Measurements from ENCODE around the gene ISG15. TPM values are rescaled to one million over a fixed set of nuclear protein-coding genes. Genes with fewer than 3 reads are reported as not detected.

The ISG15 gene
- 10 to 100 TPM; 75.4 to 90.0 TPM for total RNA-seq
- polyA plus RNA-seq (ENCODE audit: insufficient read length in 6 of 6): 10 to 100 TPM in 5 of 6 donors, 1 to 10 TPM in 1; 8.3 to 18.5 (median 13.4) TPM
- long read RNA-seq, donor 1, transcript ISG15-201 (2 exons, 711 nt): major isoform, 47 of 47 reads
- long read RNA-seq, donor 1, partial matches to known transcripts: 0 of 47 reads
- long read RNA-seq, donor 1, other reads (novel, unspliced or antisense): 0 of 47 reads
- long read RNA-seq, donor 2, transcript ISG15-201 (2 exons, 711 nt): major isoform, 20 of 20 reads
- long read RNA-seq, donor 2, partial matches to known transcripts: 0 of 20 reads
- long read RNA-seq, donor 2, other reads (novel, unspliced or antisense): 0 of 20 reads
- long read RNA-seq, donor 3, transcript ISG15-201 (2 exons, 711 nt): major isoform, 22 of 22 reads
- long read RNA-seq, donor 3, partial matches to known transcripts: 0 of 22 reads
- long read RNA-seq, donor 3, other reads (novel, unspliced or antisense): 0 of 22 reads
- long read RNA-seq, donor 4, transcript ISG15-201 (2 exons, 711 nt): major isoform, 157 of 158 reads
- long read RNA-seq, donor 4, partial matches to known transcripts: 1 of 158 reads
- long read RNA-seq, donor 4, other reads (novel, unspliced or antisense): 0 of 158 reads
- long read RNA-seq, donor 5, transcript ISG15-201 (2 exons, 711 nt): major isoform, 11 of 11 reads
- long read RNA-seq, donor 5, partial matches to known transcripts: 0 of 11 reads
- long read RNA-seq, donor 5, other reads (novel, unspliced or antisense): 0 of 11 reads
- long read RNA-seq, donor 6, transcript ISG15-201 (2 exons, 711 nt): major isoform, 25 of 25 reads
- long read RNA-seq, donor 6, partial matches to known transcripts: 0 of 25 reads
- long read RNA-seq, donor 6, other reads (novel, unspliced or antisense): 0 of 25 reads
- long read RNA-seq, donor 7, transcript ISG15-201 (2 exons, 711 nt): major isoform, 5 of 5 reads
- long read RNA-seq, donor 7, partial matches to known transcripts: 0 of 5 reads
- long read RNA-seq, donor 7, other reads (novel, unspliced or antisense): 0 of 5 reads
- long read RNA-seq, donor 8, transcript ISG15-201 (2 exons, 711 nt): major isoform, 7 of 7 reads
- long read RNA-seq, donor 8, partial matches to known transcripts: 0 of 7 reads
- long read RNA-seq, donor 8, other reads (novel, unspliced or antisense): 0 of 7 reads
- long read RNA-seq, donor 9, partial matches to known transcripts: 0 of 1 reads
- long read RNA-seq, donor 9, other reads (novel, unspliced or antisense): 0 of 1 reads
- long read RNA-seq, donor 10, transcript ISG15-201 (2 exons, 711 nt): major isoform, 200 of 201 reads
- long read RNA-seq, donor 10, partial matches to known transcripts: 1 of 201 reads
- long read RNA-seq, donor 10, other reads (novel, unspliced or antisense): 0 of 201 reads
- long read RNA-seq, donor 11, transcript ISG15-201 (2 exons, 711 nt): major isoform, 26 of 32 reads
- long read RNA-seq, donor 11, partial matches to known transcripts: 6 of 32 reads
- long read RNA-seq, donor 11, other reads (novel, unspliced or antisense): 0 of 32 reads
- long read RNA-seq, donor 12, transcript ISG15-201 (2 exons, 711 nt): major isoform, 16 of 16 reads
- long read RNA-seq, donor 12, partial matches to known transcripts: 0 of 16 reads
- long read RNA-seq, donor 12, other reads (novel, unspliced or antisense): 0 of 16 reads

DNA sequence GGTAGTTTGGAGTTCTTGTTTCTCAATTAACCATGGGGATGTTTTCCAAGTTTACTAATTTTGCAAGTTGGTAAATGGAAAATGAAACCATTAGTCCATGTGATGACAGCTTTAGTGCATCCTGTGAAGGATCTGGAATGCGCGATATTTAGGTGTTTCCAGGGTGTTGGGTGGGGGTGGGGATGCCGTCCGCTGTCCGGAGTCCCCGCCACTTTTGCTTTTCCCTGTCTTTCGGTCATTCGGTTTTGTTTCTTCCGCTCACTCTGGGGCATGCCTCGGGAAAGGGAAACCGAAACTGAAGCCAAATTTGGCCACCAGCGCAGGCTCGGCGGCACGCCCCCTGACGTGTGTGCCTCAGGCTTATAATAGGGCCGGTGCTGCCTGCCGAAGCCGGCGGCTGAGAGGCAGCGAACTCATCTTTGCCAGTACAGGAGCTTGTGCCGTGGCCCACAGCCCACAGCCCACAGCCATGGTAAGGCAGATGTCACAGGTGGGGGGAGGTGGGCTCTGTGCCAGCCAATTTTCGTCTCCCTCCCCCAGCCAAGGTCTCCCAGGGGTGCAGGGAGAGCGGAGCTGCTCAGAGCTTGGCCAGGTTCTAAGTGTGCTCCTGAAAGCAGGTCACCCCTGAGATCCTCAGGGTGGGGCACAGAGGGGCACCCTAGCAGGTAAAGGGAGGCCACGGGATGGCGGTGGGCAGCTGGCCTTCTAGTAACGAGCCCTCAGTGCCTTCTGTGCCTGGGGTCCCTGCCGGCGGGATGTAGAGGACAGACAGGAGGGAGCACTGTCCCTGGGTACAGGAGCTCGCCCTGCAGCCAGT lies at the start of gene ISG15:
TSS of gene ISG15 (plus strand) at position 393 of the 817 bp plus-strand sequence. CDS start at position 470, 77 bp downstream.
- TF ChIP-seq, protein P1, sequence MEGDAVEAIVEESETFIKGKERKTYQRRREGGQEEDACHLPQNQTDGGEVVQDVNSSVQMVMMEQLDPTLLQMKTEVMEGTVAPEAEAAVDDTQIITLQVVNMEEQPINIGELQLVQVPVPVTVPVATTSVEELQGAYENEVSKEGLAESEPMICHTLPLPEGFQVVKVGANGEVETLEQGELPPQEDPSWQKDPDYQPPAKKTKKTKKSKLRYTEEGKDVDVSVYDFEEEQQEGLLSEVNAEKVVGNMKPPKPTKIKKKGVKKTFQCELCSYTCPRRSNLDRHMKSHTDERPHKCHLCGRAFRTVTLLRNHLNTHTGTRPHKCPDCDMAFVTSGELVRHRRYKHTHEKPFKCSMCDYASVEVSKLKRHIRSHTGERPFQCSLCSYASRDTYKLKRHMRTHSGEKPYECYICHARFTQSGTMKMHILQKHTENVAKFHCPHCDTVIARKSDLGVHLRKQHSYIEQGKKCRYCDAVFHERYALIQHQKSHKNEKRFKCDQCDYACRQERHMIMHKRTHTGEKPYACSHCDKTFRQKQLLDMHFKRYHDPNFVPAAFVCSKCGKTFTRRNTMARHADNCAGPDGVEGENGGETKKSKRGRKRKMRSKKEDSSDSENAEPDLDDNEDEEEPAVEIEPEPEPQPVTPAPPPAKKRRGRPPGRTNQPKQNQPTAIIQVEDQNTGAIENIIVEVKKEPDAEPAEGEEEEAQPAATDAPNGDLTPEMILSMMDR (IDR thresholded peaks at IDR 0.05): no peak
- peak; percentile 97 for ATAC-seq
- peak; percentile 87 to 98 (median 93) for DNase-seq

DNA sequence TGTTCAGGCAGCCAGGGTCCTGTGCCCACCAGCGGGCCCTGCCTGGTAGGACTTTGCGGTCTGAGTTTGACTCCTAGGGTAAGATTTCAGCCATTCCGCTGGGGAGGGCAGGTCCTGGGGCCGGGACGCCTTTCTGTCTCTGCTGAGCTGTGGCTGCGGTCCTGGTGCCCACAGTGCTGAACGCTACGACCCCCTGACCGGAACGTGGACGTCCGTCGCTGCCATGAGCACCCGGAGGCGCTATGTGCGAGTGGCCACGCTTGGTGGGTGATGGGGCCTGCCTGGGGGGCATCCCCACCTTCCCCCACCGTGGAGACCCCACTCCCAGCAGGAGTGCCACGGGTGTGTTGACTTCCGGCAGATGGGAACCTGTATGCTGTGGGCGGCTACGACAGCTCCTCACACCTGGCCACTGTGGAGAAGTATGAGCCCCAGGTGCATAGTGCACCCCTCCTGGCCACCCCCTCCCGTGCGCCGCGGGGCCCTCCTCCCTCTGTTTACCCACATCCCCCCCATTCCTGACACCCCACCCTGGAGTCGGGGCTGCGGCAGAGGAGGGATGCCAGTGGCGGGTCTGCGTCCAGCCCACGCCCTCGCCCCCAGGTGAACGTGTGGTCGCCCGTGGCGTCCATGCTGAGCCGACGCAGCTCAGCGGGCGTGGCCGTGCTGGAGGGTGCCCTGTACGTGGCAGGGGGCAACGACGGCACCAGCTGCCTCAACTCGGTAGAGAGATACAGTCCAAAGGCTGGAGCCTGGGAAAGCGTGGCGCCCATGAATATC lies 49.4 kb upstream of the ISG15 start:
- intact Hi-C loops (cut with DNase I): no loop called here
- Histone ChIP-seq H3K27ac (no peak overlapping the region), H3K4me3 (no peak overlapping the region), H3K4me1 (peaks cover 6 to 41% of the 10 kb centered on the region in 2 donors), H3K27me3 (peaks cover 0 to 48% of the 10 kb centered on the region in 2 donors), H3K9me3 (no peaks in the 10 kb centered on the region), H3K36me3 (peaks cover 0 to 26% of the 10 kb centered on the region in 2 donors)
- DNase-seq (no peak), ATAC-seq (no peak)
- TF ChIP-seq, protein P1 (IDR thresholded peaks at IDR 0.05): no peak

More for the DNA sequence above, at the start of gene ISG15:
- H3K27me3 ChIP-seq: no peaks in the 10 kb centered on the region
- H3K27ac ChIP-seq: peak within 1 kb of the TSS; percentile 86 to 91
- no peaks in the 10 kb centered on the region for H3K9me3 ChIP-seq
- peak within 1 kb of the TSS; percentile 66 to 80 for H3K4me3 ChIP-seq
- H3K36me3 ChIP-seq: no peaks in the 10 kb centered on the region
- peaks cover 3 to 21% of the 10 kb centered on the region in 2 donors for H3K4me1 ChIP-seq
- intact Hi-C loops (cut with DNase I): no loop called here

DNA sequence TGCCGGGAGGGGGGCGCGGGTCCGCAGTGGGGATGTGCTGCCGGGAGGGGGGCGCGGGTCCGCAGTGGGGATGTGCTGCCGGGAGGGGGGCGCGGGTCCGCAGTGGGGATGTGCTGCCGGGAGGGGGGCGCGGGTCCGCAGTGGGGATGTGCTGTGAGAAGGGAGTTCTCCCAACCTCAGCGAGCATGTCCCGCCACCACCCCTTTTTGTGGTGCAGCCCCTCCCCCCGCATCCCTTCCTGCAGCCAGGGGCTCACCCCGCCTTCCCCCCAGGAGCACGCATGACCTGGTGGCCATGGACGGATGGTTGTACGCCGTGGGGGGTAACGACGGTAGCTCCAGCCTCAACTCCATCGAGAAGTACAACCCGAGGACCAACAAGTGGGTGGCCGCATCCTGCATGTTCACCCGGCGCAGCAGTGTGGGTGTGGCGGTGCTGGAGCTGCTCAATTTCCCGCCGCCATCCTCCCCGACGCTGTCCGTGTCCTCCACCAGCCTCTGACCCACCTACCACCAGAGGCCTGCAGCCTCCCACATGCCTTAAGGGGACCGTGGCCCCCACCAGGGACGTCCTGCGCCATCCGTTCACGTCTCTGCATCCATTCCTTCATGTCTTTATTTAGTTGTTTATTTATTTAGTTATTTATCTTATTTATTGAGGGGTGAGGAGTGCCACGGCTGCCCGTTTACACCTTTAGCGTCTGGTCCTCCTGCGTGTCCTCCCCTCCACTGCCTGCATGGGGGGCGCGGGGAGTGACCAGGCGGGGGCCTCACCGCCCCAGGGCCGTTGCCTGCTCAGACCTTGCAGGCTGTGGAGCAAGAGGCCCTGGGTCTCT lies 48.4 kb upstream of the ISG15 start:
- Histone ChIP-seq H3K27me3 (peaks cover 0 to 52% of the 10 kb centered on the region in 2 donors), H3K4me1 (peaks cover 6 to 34% of the 10 kb centered on the region in 2 donors), H3K4me3 (no peak overlapping the region), H3K27ac (no peak overlapping the region), H3K36me3 (peaks cover 0 to 26% of the 10 kb centered on the region in 2 donors), H3K9me3 (no peaks in the 10 kb centered on the region)
- peak in 1 of 4 donors; percentile 72 for DNase-seq
- TF ChIP-seq, protein P1 (IDR thresholded peaks at IDR 0.05): no peak
- intact Hi-C loops (cut with DNase I): no loop called here
- no peak for ATAC-seq
